H1 (cell line): ENCODE results near the gene PRDM5. TPM values are rescaled to one million over a fixed set of nuclear protein-coding genes. Genes with fewer than 3 reads are reported as not detected.
A peak's percentile ranks its signal among the peaks of the same experiment; 100 is the strongest.

Source experiments
- CTCF ChIA-PET: fragments of 300-600 bp; sonication (Branson Sonifier 250); formaldehyde crosslinking; loops from one replicate; lab custom pipeline; 2021; ENCODE audit not compliant: partially characterized antibody; lab: Charles Lee
- POLR2A ChIA-PET: fragments of 300-600 bp; sonication (Branson Sonifier 250); formaldehyde crosslinking; loops from one replicate; lab custom pipeline; 2021; ENCODE audit warnings: inconsistent platforms; ENCODE audit not compliant: partially characterized antibody; lab: Charles Lee
- DNase-seq, 2 experiments: peaks; one replicate each; pipeline versions ENCODE4 v3.0.0 to v3.0.0-alpha.2; 2010 to 2022; ENCODE audit warnings: low spot score in 2 of 2, low read depth in 1 of 2, mixed read lengths in 1 of 2
- FAIRE-seq: peaks from 2 replicates; lab custom pipeline; 2011; peaks lifted over from hg19 to GRCh38; lab: Jason Lieb, UNC
- H2AFZ ChIP-seq: 2 replicates; pipeline ENCODE4 v1.8.1; 2012; ENCODE audit warnings: low read length, inconsistent platforms
- H2AK5ac ChIP-seq: 2 replicates; pipeline ENCODE4 v1.6.1; 2013; ENCODE audit warnings: low read depth, low read length
- H2BK120ac ChIP-seq: replicated peaks from 2 replicates; pipeline ENCODE3; 2013; ENCODE audit warnings: low read depth, low read length, inconsistent platforms
- H2BK12ac ChIP-seq: 2 replicates; pipeline ENCODE4 v1.6.1; 2013; ENCODE audit warnings: low read depth, low read length
- H2BK15ac ChIP-seq: 2 replicates; pipeline ENCODE4 v1.6.1; 2013; ENCODE audit warnings: low read length
- H2BK20ac ChIP-seq: 2 replicates; pipeline ENCODE4 v1.6.1; 2013; ENCODE audit warnings: low read length
- H2BK5ac ChIP-seq: 2 replicates; pipeline ENCODE4 v1.6.1; 2013; ENCODE audit warnings: low read depth, low read length
- H3K14ac ChIP-seq: 2 replicates; pipeline ENCODE4 v1.6.1; 2013; ENCODE audit warnings: inconsistent platforms; ENCODE audit not compliant: insufficient read length
- H3K18ac ChIP-seq: 2 replicates; pipeline ENCODE4 v1.6.1; 2013; ENCODE audit warnings: low read length; ENCODE audit errors: extremely low read depth
- H3K23ac ChIP-seq: 2 replicates; pipeline ENCODE4 v1.6.1; 2013; ENCODE audit warnings: inconsistent platforms; ENCODE audit not compliant: insufficient read length
- H3K23me2 ChIP-seq: 2 replicates; pipeline ENCODE4 v1.6.1; 2013; ENCODE audit warnings: low read depth, low read length
- H3K27ac ChIP-seq: 2 replicates; pipeline ENCODE4 v1.6.1; 2011; ENCODE audit warnings: low read depth, low read length, inconsistent platforms
- H3K27me3 ChIP-seq, 4 experiments: replicated peaks in 1 of 4; 1 replicate in 1 of 4; 2 replicates in 3 of 4; pipeline versions ENCODE4 v1.6.1 to v1.8.1; 2011 to 2013; ENCODE audit warnings: low read length in 3 of 4, mild to moderate bottlenecking in 3 of 4, inconsistent platforms in 2 of 4, mixed read lengths in 2 of 4, moderate library complexity in 1 of 4; ENCODE audit not compliant: control insufficient read depth in 3 of 4, insufficient read depth in 3 of 4; ENCODE audit errors: extremely low read depth in 1 of 4
- H3K36me3 ChIP-seq, 4 experiments: 2 replicates each; pipeline versions ENCODE4 v1.6.1 to v1.8.1; 2011 to 2013; ENCODE audit warnings: mild to moderate bottlenecking in 4 of 4, low read length in 3 of 4, moderate library complexity in 2 of 4, control low read depth in 1 of 4, inconsistent platforms in 1 of 4; ENCODE audit not compliant: insufficient read depth in 4 of 4, control insufficient read depth in 2 of 4
- H3K4ac ChIP-seq: replicated peaks from 2 replicates; pipeline ENCODE3; 2013; ENCODE audit warnings: low read length, low read depth, mixed read lengths, inconsistent platforms; ENCODE audit not compliant: insufficient read length
- H3K4me1 ChIP-seq, 4 experiments: replicated peaks in 1 of 4; 1 replicate in 1 of 4; 2 replicates in 3 of 4; pipeline versions ENCODE4 v1.6.1 to v1.8.1; 2011 to 2013; ENCODE audit warnings: low read length in 3 of 4, inconsistent platforms in 2 of 4, mixed read lengths in 1 of 4; ENCODE audit not compliant: insufficient read depth in 4 of 4, control insufficient read depth in 3 of 4
- H3K4me2 ChIP-seq, 2 experiments: 2 replicates each; pipeline versions ENCODE4 v1.6.1 to v1.8.1; 2011 to 2013; ENCODE audit warnings: low read depth in 2 of 2, low read length in 2 of 2, control low read depth in 1 of 2, inconsistent platforms in 1 of 2, mild to moderate bottlenecking in 1 of 2; ENCODE audit not compliant: insufficient read depth in 1 of 2
- H3K4me3 ChIP-seq, 4 experiments: fragments of 200-600, 300-600 bp in 1 of 4; sonication (generic), shearing (Covaris generic), sonication (Bioruptor Twin) in 1 of 4; 2 replicates each; pipeline versions ENCODE4 v1.5.1 to v1.8.1; 2011 to 2016; ENCODE audit warnings: low read length in 4 of 4, low read depth in 3 of 4, control low read depth in 2 of 4, inconsistent platforms in 2 of 4, mild to moderate bottlenecking in 2 of 4, mixed read lengths in 1 of 4, moderate library complexity in 1 of 4; ENCODE audit not compliant: insufficient read depth in 2 of 4; ENCODE audit errors: extremely low read depth in 1 of 4
- H3K56ac ChIP-seq: replicated peaks from 2 replicates; pipeline ENCODE3; 2013; ENCODE audit warnings: low read depth, mild to moderate bottlenecking, mixed read lengths, low read length, inconsistent platforms; ENCODE audit not compliant: insufficient read length
- H3K79me1 ChIP-seq: 2 replicates; pipeline ENCODE4 v1.6.1; 2013; ENCODE audit warnings: low read depth, low read length, control low read depth
- H3K79me2 ChIP-seq, 2 experiments: 2 replicates each; pipeline versions ENCODE4 v1.6.1 to v1.8.1; 2012 to 2013; ENCODE audit warnings: low read length in 2 of 2, mild to moderate bottlenecking in 2 of 2, inconsistent platforms in 1 of 2; ENCODE audit not compliant: insufficient read depth in 2 of 2, control insufficient read depth in 1 of 2
- H3K9ac ChIP-seq, 4 experiments: replicated peaks in 1 of 4; 1 replicate in 1 of 4; 2 replicates in 3 of 4; pipeline versions ENCODE4 v1.6.1 to v1.8.1; 2011 to 2013; ENCODE audit warnings: low read depth in 3 of 4, low read length in 3 of 4, control low read depth in 2 of 4, mild to moderate bottlenecking in 2 of 4, moderate library complexity in 2 of 4, inconsistent platforms in 1 of 4; ENCODE audit errors: extremely low read depth in 1 of 4
- H3K9me3 ChIP-seq, 2 experiments: 2 replicates each; pipeline versions ENCODE4 v1.6.1 to v1.8.1; 2012 to 2013; ENCODE audit warnings: mild to moderate bottlenecking in 2 of 2, moderate library complexity in 2 of 2, control low read depth in 1 of 2, inconsistent platforms in 1 of 2, low read depth in 1 of 2, low read length in 1 of 2, mixed read lengths in 1 of 2; ENCODE audit not compliant: insufficient read depth in 2 of 2
- H4K20me1 ChIP-seq, 2 experiments: replicated peaks in 1 of 2; 2 replicates each; pipeline versions ENCODE3 to v1.8.1; 2011 to 2013; ENCODE audit warnings: inconsistent platforms in 2 of 2, low read length in 2 of 2, mild to moderate bottlenecking in 1 of 2; ENCODE audit not compliant: insufficient read depth in 2 of 2, control insufficient read depth in 1 of 2
- H4K5ac ChIP-seq: 2 replicates; pipeline ENCODE4 v1.6.1; 2013; ENCODE audit warnings: low read length, low read depth, mixed read lengths, inconsistent platforms; ENCODE audit not compliant: insufficient read length
- H4K8ac ChIP-seq: 2 replicates; pipeline ENCODE4 v1.8.0; 2013; ENCODE audit warnings: mild to moderate bottlenecking, moderate library complexity, low read length, inconsistent platforms; ENCODE audit not compliant: insufficient read depth; ENCODE audit errors: extremely low read depth
- H4K91ac ChIP-seq: replicated peaks from 2 replicates; pipeline ENCODE3; 2013; ENCODE audit warnings: low read length, mixed read lengths, inconsistent platforms; ENCODE audit not compliant: insufficient read length
- GTF2F1 ChIP-seq: IDR thresholded peaks from 2 replicates; pipeline ENCODE4 v1.6.1; 2012; ENCODE audit warnings: low read depth, low read length, improper control_type of control experiment, borderline replicate concordance
- KDM1A ChIP-seq: fragments of 200-600, 300-600 bp; sonication (generic); IDR thresholded peaks from 2 replicates; pipeline ENCODE4 v1.7.1; 2016; ENCODE audit warnings: mild to moderate bottlenecking, low read length, borderline replicate concordance
- TAF1 ChIP-seq: IDR thresholded peaks from 2 replicates; pipeline ENCODE4 v1.6.1; 2011; ENCODE audit warnings: mild to moderate bottlenecking, low read depth, low read length
- WGBS, 2 experiments: shearing (Covaris generic) in 1 of 2; methylation state at CpG; one replicate each; pipeline versions ENCODE4 v1.1.6 to v1.1.7; 2013 to 2015; ENCODE audit warnings: low lambda C conversion rate in 2 of 2, mixed read lengths in 2 of 2, inconsistent platforms in 1 of 2, low coverage in 1 of 2, missing lambda C conversion rate in 1 of 2; ENCODE audit not compliant: insufficient replicate concordance in 2 of 2, insufficient coverage in 1 of 2, insufficient read length in 1 of 2; ENCODE audit errors: extremely low coverage in 1 of 2, missing lambda C conversion rate in 1 of 2; 5-methylcytosine and 5-hydroxymethylcytosine counted together
- polyA plus RNA-seq, 7 experiments: library from polyadenylated mRNA; depleted of rRNA in 3 of 7; stranded (reverse) in 5 of 7; unstranded in 2 of 7; fragments of >200 nt in 5 of 7; fragments of 200-250 nt in 2 of 7; gene quantifications; 1 replicate in 5 of 7; 2 replicates in 1 of 7; 4 replicates in 1 of 7; pipeline versions ENCODE4 v1.2.1 to v1.2.3, GENCODE V29; 2011 to 2013; ENCODE audit warnings: missing spikeins in 2 of 7, mixed read lengths in 2 of 7
- total RNA-seq: library from RNA; stranded (reverse); fragmentation: NEBNext Ultra II Directional; extraction: Animal tissue kit (Norgen Biotek cat#: 25700); gene quantifications from 2 replicates; pipeline ENCODE4 v1.2.1, GENCODE V29; 2021

Gene PRDM5
- total and polyA plus RNA-seq, 2 of the 8 experiments (the other 6 are each of a cell fraction or from before 2014, with no cell fraction given), result 8.2 to 23.4 TPM

GRCh38 chr4:120672076-120672475 lies 250.4 kb downstream of the PRDM5 start:
- no peak for FAIRE-seq
- H3K79me1 ChIP-seq, result no peaks in the 10 kb centered on the region
- ChIA-PET POLR2A (interaction anchor here (0.7 to 2.0 kb wide), 2 partner anchors 11 to 31 kb away, joined by 3 to 6 read pairs; no protein-coding TSS in a partner anchor), CTCF (interaction anchor here (0.6 to 2.0 kb wide), 7 partner anchors 11 to 1358 kb away, joined by 3 to 9 read pairs (median 3); no protein-coding TSS in a partner anchor)
- peak overlapping the region; percentile 73 for H4K91ac ChIP-seq
- no peak overlapping the region for H3K14ac ChIP-seq
- no peak overlapping the region for H4K5ac ChIP-seq
- WGBS, 2 experiments, result 0% methylated on average over 1 of the region's 1 CpG; no CpG with 5 or more reads in 1 of the 2 experiments
- no peaks in the 10 kb centered on the region for H4K20me1 ChIP-seq
- no peak overlapping the region for H3K9ac ChIP-seq
- no peak overlapping the region for H2AFZ ChIP-seq
- H4K8ac ChIP-seq, result no peak overlapping the region
- H3K23ac ChIP-seq, result no peak overlapping the region
- H3K4me1 ChIP-seq, result peaks cover 0 to 3% (median 1%) of the 10 kb centered on the region in 4 experiments; a peak in 2 of 7 replicates
- no peak overlapping the region for H2BK12ac ChIP-seq
- no peak overlapping the region for H2BK15ac ChIP-seq
- H3K4me2 ChIP-seq, result no peak overlapping the region
- H3K9me3 ChIP-seq, result peaks cover 0 to 5% of the 10 kb centered on the region in 2 experiments; a peak in 1 of 4 replicates
- H2BK120ac ChIP-seq, result peak overlapping the region; percentile 76
- H3K4ac ChIP-seq, result peak overlapping the region; percentile 90
- H3K4me3 ChIP-seq, result no peak overlapping the region
- DNase-seq, result no peak
- no peaks in the 10 kb centered on the region for H3K27me3 ChIP-seq
- H3K36me3 ChIP-seq, result no peaks in the 10 kb centered on the region
- H3K56ac ChIP-seq, result no peak overlapping the region
- H2BK20ac ChIP-seq, result no peak overlapping the region
- no peak overlapping the region; the same call in 1 of the 2 replicates for H3K18ac ChIP-seq
- H3K23me2 ChIP-seq, result no peaks in the 10 kb centered on the region
- no peak overlapping the region for H2AK5ac ChIP-seq
- peak overlapping the region; percentile 69; the same call in 1 of the 2 replicates for H2BK5ac ChIP-seq
- H3K27ac ChIP-seq, result no peak overlapping the region
- TF ChIP-seq GTF2F1 (no peak), KDM1A (no peak), TAF1 (no peak)
- TF ChIP-seq, all 59 proteins: peak for 0
- no peaks in the 10 kb centered on the region for H3K79me2 ChIP-seq
